Effector CD8-positive, alpha-beta T cell (primary cell): ENCODE results near the gene MDH2.
"Not testable (repeated sequence)": the region's sequence is repeated elsewhere in the genome, so short reads cannot be mapped to it uniquely, and the experiment has no call there.

ENCODE experiments used
- DNase-seq: peaks from one replicate; lab custom pipeline; 2025; lab: John Stamatoyannopoulos, UW

MDH2 gene

DNA sequence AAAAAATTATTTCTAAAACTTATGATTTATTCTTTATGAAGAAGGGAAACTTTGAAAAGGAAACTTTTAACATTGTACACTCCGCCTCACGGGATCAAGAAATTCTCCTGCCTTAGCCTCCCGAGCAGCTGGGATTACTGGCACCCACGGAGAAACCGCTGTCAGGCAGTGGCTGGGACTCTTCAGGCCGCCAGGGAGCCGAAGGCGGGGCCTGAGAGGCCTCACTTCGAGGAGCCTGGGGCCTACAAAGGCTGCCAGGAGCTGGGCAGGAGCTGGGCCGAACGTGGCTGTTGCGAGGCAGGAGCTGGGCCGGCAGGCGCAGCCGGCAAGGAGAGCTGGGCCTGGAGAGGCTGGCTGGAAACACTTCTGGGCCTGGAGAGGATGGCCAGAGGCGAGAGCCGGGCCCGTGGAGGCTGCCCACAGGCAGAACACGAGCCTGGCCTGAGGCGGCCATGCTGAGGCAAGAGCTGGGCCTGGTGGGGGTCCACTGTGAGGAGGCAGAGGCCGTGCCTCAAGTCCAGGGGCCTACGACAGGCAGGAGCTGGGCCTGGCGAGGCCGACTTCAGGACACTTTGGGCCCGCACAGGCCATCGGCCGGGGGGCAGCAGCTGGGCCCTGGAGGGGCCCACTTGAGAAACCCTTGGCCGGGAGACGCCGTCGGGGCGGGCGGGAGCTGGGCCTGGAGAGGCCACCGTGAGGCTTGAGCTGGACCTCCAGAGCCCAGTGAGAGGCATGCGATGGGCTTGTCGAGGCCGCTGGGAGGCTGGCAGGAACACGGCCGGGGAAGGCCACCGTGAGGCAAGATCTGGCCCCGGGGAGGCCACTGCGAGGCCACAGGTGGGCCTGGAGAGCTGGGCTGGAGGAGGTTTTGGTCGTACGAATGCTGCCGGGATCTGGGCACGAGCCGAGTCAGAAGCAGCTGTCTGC lies 23.7 kb downstream of the MDH2 start:
- no peak for DNase-seq

GRCh38 chr7:76072243-76073148 lies 24.6 kb downstream of the MDH2 start:
- DNase-seq, result no peak

- no peak for DNase-seq
Observed at GRCh38 chr7:76073335-76073990, 25.6 kb downstream of the MDH2 start.

DNA sequence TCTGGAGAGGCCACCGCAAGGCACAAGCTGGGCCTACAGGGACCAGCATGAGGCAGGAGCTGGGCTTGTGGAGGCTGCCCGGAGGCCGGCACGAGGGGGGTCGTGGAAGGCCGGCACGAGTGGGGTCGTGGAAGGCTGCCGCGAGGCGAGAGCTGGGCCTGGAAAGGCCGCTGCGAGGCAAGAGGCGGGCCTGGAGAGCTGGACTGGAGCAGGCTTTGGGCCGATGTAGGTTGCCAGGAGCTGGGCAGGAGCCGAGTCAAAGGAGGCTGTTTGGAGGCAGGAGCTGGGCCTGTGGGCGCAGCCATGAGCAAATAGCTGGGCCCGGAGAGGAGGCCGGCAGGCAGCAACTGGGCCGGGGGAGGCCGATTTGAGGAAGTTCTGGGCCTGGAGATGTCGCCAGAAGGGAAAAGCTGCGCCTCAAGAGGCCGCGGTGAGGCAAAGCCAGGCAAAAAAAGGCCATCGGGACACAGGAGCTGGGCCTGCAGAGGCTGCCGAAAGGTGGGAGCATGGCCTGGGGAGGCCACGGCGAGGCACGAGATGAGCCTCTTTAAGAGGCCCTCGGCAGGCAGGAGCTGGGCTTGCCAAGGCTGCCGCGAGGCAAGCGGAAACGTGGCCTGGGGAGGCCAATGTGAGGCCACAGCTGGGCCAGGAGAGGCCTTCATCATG lies 26.5 kb downstream of the MDH2 start:
- DNase-seq, result no peak

GRCh38 chr7:76074972-76075370 lies 27.1 kb downstream of the MDH2 start:
- DNase-seq, result no peak

DNA sequence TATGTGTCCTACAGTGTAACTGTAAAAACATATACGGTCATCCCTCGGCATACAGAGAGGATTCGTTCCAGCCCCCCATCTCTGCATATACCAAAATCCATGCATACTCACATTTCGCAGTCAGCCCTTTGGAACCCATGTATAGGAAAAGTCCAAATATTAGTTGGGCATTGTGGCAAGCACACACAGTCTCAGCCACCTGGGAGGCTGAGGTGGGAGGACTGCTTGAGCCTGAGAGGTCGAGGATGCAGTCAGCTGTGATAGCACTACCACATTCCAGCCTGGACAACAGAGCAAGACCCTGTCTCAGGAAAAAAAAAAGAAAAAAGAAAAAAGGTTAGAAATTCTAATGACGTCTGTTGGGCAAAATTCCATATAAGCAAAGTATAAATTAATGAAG lies 29.1 kb downstream of the MDH2 start:
- no peak for DNase-seq

DNA sequence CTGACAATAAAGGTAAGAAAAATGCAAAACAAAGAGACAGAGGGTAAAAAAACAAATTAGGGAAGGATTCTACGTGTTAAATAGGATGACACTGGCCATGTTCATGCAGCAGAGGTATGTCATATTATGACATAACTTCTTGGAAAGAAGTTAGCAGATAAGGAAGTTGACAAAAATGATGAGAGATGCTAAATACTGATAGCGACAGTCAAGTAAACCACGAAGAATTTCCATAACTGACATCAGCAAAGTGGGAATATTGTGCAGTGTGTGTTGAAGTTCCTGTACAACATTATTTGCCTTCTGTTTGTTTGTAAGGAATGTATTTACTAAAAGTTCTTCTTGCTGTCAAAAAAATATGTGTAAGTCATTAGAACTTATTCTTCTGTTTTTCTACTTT lies 29.5 kb downstream of the MDH2 start:
- no peak for DNase-seq

- DNase-seq, result no peak
Observed at GRCh38 chr7:76080204-76080603, 32.3 kb downstream of the MDH2 start.

DNA sequence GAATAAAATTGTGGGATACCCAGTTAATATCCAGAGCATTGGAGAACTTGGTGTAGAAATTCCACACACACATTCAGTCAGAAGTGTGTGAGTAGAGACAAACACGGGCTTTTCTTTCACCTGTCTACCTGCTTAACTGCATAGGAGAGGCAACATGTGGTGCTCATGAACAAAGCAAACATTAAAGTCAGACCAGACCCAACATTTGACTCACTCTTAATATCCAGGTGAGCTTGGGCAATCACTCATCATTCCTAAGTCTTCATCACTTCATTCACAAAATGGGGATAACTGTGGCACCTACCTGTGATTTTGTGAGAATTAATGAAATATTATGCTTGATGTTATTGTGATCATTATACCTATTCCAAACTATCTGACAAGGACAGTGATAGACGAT lies 36.2 kb downstream of the MDH2 start:
- not testable (repeated sequence) for DNase-seq

DNA sequence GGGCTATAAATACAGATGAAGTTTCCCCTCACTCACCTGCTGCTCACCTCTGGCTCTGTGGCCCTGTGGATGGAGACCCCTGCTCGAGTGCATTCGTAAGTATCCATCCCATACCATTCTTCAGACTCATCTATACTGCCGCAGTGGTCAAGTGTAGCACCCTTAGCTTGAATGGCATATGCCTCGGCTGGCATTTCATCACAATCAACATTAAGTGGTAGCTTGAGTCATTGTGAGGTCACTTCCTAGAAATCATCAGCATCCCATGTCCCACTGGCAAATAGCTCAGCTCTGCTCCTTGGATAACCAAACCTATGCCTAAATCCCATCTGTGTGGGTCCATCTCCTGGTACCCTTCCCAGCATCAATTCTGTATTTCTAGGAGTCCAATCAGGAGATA lies 38.2 kb downstream of the MDH2 start:
- no peak for DNase-seq

DNA sequence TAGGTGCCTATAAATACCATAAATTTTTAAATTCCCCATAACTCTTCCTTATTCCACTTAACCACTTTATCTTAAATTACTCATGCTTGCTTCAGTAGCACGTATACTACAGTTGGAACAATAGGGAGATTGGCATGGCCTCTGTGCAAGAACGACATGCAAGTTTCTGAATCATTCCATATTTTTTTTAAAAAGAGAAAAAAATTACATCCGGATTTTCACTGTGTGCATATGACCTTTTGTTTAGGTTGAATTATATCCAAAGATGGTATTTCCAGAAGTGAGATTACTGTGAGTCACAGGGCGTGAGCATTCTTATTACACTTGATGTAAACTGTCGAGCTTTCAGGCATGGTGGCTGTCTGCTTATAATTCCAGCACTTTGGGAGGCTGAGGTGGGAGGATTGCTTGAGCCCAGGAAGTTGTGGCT lies 39.5 kb downstream of the MDH2 start:
- DNase-seq, result not testable (repeated sequence)

DNA sequence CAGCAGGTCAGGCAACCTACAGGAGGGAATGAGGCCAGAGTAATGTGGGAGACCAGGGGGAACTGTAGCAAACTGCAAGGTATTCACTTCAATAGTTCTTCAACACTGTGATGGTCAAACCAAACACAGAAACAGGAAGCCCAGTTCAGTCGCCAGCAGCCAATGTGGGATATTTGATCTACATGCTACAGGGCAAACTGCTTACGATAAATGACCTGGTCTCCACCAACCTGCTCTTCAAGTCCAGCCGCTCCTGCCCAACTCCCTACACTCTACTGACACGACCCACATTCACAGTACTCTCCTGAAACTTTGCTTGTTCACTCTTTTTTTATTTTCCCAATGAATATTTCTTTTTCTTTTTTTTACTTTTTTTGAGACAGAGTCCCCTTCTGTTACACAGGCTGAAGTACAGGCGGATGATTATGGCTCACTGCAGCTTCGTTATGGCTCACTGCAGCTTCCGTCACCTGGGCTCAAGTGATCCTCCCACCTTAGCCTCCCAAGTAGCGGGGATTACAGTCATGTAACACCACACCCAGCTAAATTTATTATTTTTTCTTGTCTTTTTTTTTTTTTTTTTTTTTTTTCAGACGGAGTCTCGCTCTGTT lies 42.1 kb downstream of the MDH2 start:
- no peak for DNase-seq

GRCh38 chr7:76091506-76091905 lies 43.6 kb downstream of the MDH2 start:
- no peak for DNase-seq

GRCh38 chr7:76093531-76093930 lies 45.6 kb downstream of the MDH2 start:
- not testable (repeated sequence) for DNase-seq

GRCh38 chr7:76094326-76094725 lies 46.4 kb downstream of the MDH2 start:
- not testable (repeated sequence) for DNase-seq

DNA sequence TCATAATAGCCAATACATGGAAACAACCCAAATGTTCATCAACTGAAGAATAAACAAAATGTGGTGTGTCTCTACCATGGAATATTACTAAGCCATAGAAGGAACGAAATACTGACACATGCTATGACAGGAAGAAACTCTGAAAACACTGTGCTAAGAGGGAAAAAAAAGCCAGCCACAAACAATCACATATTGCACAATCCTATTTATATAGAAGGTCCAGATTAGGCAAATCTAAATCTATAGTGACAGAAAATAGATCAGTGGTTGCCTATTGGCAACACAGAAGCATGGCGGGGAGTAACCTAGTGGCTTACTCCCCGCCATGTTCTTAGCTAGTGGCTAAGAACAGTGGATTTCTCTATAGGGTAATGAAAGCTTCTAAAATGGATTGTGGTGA lies 48.0 kb downstream of the MDH2 start:
- no peak for DNase-seq

GRCh38 chr7:76101693-76102437 lies 54.0 kb downstream of the MDH2 start:
- DNase-seq, result not testable (repeated sequence)

DNA sequence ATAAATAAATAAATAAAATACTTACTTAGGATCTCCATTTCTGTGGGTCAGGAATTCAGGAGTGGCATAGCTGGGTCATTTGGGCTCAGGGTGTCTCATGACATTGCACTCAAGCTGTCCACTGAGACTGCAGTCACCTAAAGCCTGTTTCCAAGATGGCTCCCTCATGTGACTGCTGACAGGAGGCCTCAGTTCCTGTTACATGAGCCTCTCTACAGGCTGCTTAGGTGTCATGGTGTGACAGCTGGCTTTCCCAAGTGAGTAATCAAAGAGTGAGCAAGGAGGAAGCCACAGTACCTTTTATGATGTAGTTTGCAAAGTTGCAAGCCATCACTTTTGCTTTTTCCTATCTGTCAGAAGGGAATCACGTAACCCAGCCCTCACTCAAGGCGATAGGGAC lies 55.9 kb downstream of the MDH2 start:
- not testable (repeated sequence) for DNase-seq

DNA sequence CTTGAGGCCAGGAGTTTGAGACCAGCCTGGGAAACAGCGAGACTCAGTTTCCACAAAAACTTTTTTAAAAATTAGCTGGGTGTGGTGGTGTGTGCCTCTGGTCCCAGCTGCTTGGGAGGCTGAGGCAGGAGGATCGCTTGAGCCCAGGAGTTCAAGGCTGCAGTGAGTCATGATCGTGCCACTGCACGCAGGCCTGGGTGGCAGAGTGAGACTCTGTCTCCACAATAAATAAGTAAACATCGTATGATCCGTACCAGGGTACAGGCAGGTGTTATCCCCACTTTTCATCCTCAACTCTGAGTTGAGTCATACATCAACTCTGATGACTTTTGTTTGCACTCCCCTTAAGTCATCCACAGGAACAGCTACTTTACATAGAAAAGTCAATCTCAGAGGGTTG lies 58.2 kb downstream of the MDH2 start:
- not testable (repeated sequence) for DNase-seq

- no peak for DNase-seq
Observed at GRCh38 chr7:76106893-76107292, 59.0 kb downstream of the MDH2 start.
